Measurements from ENCODE around the gene NMU. TPM values are rescaled to one million over a fixed set of nuclear protein-coding genes. Genes with fewer than 3 reads are reported as not detected.
A peak's percentile ranks its signal among the peaks of the same experiment; 100 is the strongest.

Gene NMU
- total RNA-seq, 1 experiment from 2014 or later, result 22.6 TPM

GRCh38 chr4:55609393-55609866, 26.7 kb downstream of the NMU start:
- POLR2A ChIA-PET (ENCODE audit: unreplicated experiment), result interaction anchor here (0.6 kb wide), 2 partner anchors 26 to 376 kb away, joined by 5 to 6 read pairs; no protein-coding TSS in a partner anchor
- no peaks in the 10 kb centered on the region for H3K36me3 ChIP-seq (ENCODE audit: low read depth)
- no peaks in the 10 kb centered on the region for H3K9me3 ChIP-seq (ENCODE audit: insufficient read depth, low read depth)
- BruUV-seq (replicated peaks), result no TSS peak
- no peaks in the 10 kb centered on the region for H3K27me3 ChIP-seq (ENCODE audit: insufficient read depth, low read depth)
- H3K4me1 ChIP-seq (replicated peaks; ENCODE audit: insufficient read depth), result peaks cover 14% of the 10 kb centered on the region
- no peaks in the 10 kb centered on the region for H4K20me1 ChIP-seq (ENCODE audit: insufficient read depth)
- no peaks in the 10 kb centered on the region for H3K9me2 ChIP-seq (ENCODE audit: insufficient read depth)
- H3K4me2 ChIP-seq, result peak overlapping the region; percentile 45
- peaks cover 13% of the 10 kb centered on the region; the same call in 1 of the 2 replicates for H3F3A ChIP-seq (ENCODE audit: insufficient read depth, low read depth)
- no peak overlapping the region for H2AFZ ChIP-seq
- peak overlapping the region; percentile 43 for H3K27ac ChIP-seq
- no peak overlapping the region for H3K4me3 ChIP-seq
- intact Hi-C loops (cut with micrococcal nuclease; ENCODE audit: unreplicated experiment), result loop anchor here (2.0 kb wide), 1 partner anchor 57 kb away; no protein-coding TSS in a partner anchor
- no peaks in the 10 kb centered on the region for H3K79me2 ChIP-seq (ENCODE audit: low read depth)
- CTCF ChIA-PET, result no interaction called here
- TF ChIP-seq EZH2 (IDR thresholded peaks at IDR 0.05; ENCODE audit: low read depth) (no peak), CTCF (conservative IDR thresholded peaks at IDR 0.05) (no peak)
- DNase-seq, result peak; percentile 59 to 80

GRCh38 chr4:55608591-55608990, 27.5 kb downstream of the NMU start:
- intact Hi-C loops (cut with micrococcal nuclease; ENCODE audit: unreplicated experiment), result loop anchor here (2.0 kb wide), 1 partner anchor 56 kb away; no protein-coding TSS in a partner anchor
- Histone ChIP-seq H3K79me2 (ENCODE audit: low read depth) (no peaks in the 10 kb centered on the region), H3F3A (ENCODE audit: insufficient read depth, low read depth) (peaks cover 13% of the 10 kb centered on the region; the same call in 1 of the 2 replicates), H3K9me2 (ENCODE audit: insufficient read depth) (no peaks in the 10 kb centered on the region), H3K4me1 (replicated peaks; ENCODE audit: insufficient read depth) (peaks cover 14% of the 10 kb centered on the region), H3K4me2 (no peak overlapping the region; the same call in 1 of the 2 replicates), H3K9me3 (ENCODE audit: insufficient read depth, low read depth) (no peaks in the 10 kb centered on the region), H3K4me3 (no peak overlapping the region), H4K20me1 (ENCODE audit: insufficient read depth) (no peaks in the 10 kb centered on the region), H3K36me3 (ENCODE audit: low read depth) (no peaks in the 10 kb centered on the region), H2AFZ (no peak overlapping the region), H3K27ac (0 out of 2 replicates have a peak overlapping the region, but pooled peaks have one; percentile 43), H3K27me3 (ENCODE audit: insufficient read depth, low read depth) (no peaks in the 10 kb centered on the region)
- ChIA-PET CTCF (no interaction called here), POLR2A (ENCODE audit: unreplicated experiment) (interaction anchor here (0.6 kb wide), 1 partner anchor 78 kb away, joined by 6 read pairs; no protein-coding TSS in a partner anchor)
- no TSS peak for BruUV-seq (replicated peaks)
- no peak for DNase-seq
- TF ChIP-seq EZH2 (IDR thresholded peaks at IDR 0.05; ENCODE audit: low read depth) (no peak), CTCF (conservative IDR thresholded peaks at IDR 0.05) (no peak)

- ChIA-PET POLR2A (ENCODE audit: unreplicated experiment) (interaction anchor here (0.7 kb wide), 1 partner anchor 37 kb away, joined by 3 read pairs; no protein-coding TSS in a partner anchor), CTCF (no interaction called here)
- Histone ChIP-seq H3K79me2 (ENCODE audit: low read depth) (no peaks in the 10 kb centered on the region), H3K4me2 (no peak overlapping the region), H3K27me3 (ENCODE audit: insufficient read depth, low read depth) (no peaks in the 10 kb centered on the region), H3K27ac (no peak overlapping the region), H3K9me2 (ENCODE audit: insufficient read depth) (no peaks in the 10 kb centered on the region), H4K20me1 (ENCODE audit: insufficient read depth) (no peaks in the 10 kb centered on the region), H3F3A (ENCODE audit: insufficient read depth, low read depth) (peaks cover 11% of the 10 kb centered on the region; the same call in 1 of the 2 replicates), H2AFZ (no peak overlapping the region), H3K4me3 (no peak overlapping the region), H3K36me3 (ENCODE audit: low read depth) (no peaks in the 10 kb centered on the region), H3K9me3 (ENCODE audit: insufficient read depth, low read depth) (no peaks in the 10 kb centered on the region), H3K4me1 (replicated peaks; ENCODE audit: insufficient read depth) (peaks cover 12% of the 10 kb centered on the region)
- intact Hi-C loops (cut with micrococcal nuclease; ENCODE audit: unreplicated experiment), result no loop called here
- no peak for DNase-seq
- no TSS peak for BruUV-seq (replicated peaks)
- TF ChIP-seq EZH2 (IDR thresholded peaks at IDR 0.05; ENCODE audit: low read depth) (no peak), CTCF (conservative IDR thresholded peaks at IDR 0.05) (no peak)
Measured at GRCh38 chr4:55604996-55605395, 31.1 kb downstream of the NMU start.
